Retinal pigment epithelial cell (primary cell): ENCODE data around the gene LAP3.

Experiments
- DNase-seq: peaks from one replicate; pipeline ENCODE4 v3.0.0-alpha.2; 2010; ENCODE audit warnings: low read depth
- H3K4me3 ChIP-seq: 2 replicates; pipeline ENCODE4 v1.5.1; 2011; ENCODE audit warnings: mild to moderate bottlenecking, low read length, control low read depth, moderate library complexity
- CTCF ChIP-seq: conservative IDR thresholded peaks from 2 replicates; pipeline ENCODE4 v1.5.1; 2011; ENCODE audit warnings: low read depth, low read length, control low read depth, inconsistent platforms

The LAP3 gene

GRCh38 chr4:17595471-17596005, 18.5 kb downstream of the LAP3 start:
- no peak for TF ChIP-seq CTCF
- no peak overlapping the region for H3K4me3 ChIP-seq
- DNase-seq = no peak

- no peak for DNase-seq
- TF ChIP-seq CTCF = peak; percentile 52
- no peak overlapping the region for H3K4me3 ChIP-seq
These were observed 20.5 kb downstream of the LAP3 start for GRCh38 chr4:17597517-17597916.

DNA sequence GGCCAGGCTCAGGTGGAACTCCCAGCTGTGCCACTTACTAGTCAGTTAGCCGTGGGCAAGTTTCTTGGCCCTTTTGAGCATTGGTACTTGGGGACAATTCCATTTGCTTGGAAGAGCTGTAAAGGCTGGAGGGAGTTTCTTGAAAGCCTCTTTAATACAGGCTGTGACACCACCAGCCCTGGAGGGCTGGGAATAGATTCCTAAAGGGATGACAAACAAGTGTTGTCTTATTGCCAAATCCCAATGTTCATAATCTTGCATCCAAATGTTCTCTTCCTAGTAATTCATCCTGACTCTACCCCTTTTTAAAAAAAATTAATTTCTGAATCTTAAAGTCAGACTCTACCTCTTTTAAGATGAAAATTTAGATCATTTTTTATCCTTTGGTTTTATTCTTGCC, 22.8 kb downstream of the LAP3 start:
- DNase-seq = no peak
- no peak overlapping the region for H3K4me3 ChIP-seq
- TF ChIP-seq CTCF = no peak

DNA sequence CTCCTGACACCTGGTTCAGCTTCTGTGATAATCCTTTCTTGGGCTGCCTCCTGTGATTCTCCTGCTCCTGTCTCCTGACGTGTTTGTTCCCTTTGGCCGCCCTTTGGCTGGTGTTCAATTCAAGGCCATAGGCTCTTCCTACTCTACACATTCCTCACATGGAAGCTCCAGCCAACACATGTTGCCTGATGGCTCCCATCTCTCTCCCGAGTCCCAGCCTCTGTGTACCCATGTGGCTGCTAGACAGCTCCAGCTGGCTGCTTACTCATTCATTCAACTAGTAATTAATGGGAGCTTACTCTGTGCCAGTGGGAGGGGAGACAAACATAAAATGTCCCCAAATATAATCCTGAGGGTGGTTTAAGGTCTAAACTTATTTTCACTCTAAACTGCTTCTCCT, 28.2 kb downstream of the LAP3 start:
- no peak for DNase-seq
- no peak for TF ChIP-seq CTCF
- no peak overlapping the region for H3K4me3 ChIP-seq

DNA sequence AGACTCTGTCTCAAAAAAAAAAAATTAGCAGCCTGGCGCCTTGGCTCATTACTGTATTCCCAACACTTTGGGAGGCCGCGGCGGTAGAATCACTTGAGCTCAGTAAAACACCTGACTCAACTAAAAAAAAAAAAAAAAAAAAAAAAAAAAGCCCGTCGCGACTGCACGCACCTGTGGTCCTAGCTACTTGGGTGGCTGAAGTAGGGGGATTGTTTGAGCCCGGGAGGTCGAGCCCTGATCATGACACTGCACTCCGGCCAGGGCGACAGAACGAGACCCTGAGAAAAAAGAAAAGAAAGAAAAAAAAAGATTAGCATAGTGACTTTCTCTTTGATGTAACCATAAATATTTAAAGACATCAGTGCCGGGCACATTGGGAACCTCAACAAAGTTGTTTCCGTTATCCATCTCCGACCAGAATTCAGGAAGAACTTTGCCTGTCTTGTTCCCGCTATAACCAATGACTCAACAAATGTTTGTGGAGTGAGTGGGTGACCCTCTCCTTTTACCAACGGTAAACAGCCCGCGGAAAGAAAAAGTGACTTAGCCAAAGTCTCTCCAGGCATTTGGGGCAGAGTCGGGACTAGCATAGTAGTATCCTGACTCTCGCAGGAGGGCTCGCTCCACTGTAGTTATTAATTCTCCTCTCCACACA, 36.9 kb downstream of the LAP3 start:
- no peak for TF ChIP-seq CTCF
- peak; percentile 2 for DNase-seq
- H3K4me3 ChIP-seq = peak overlapping the region; percentile 93

DNA sequence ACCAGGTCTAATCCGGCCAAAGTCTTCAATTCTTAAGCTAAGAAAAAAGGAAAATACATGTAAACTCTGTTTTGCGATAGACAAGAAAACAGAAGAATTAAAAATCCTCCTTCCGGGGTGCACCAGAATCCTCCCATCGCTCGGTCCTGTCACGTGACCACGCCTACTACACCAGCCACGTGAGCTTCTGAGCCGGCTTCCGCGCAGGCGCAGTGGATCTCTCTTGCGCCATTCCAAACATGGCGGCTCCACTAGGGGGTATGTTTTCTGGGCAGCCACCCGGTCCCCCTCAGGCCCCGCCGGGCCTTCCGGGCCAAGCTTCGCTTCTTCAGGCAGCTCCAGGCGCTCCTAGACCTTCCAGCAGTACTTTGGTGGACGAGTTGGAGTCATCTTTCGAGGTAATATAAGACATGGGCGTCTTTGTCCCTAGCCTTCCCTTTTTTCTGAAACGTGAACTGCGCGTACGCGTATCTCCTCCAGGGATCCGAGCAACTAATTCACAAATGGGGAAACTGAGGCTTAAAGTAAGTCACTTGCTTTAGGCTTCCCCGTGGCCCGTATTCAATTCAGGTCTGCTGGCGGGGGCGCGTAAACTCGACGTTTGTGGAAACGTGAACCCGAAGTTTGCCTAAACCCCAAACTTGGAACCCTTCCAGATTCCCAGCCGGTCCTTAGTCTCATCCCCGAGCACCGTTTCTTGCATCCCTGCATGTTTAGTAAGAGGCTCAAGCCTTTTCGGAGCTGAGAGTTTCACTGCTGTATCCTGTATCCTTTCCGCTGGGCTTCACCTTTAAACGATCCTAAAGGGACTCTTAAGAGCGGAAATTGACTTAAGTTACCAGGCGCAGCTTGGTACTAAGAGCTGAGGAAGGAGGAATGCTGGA, 37.7 kb downstream of the LAP3 start, which contains the start of gene MED28:
MED28 (plus strand) TSS at position 226 of the 884 bp plus-strand sequence; CDS start at position 240, 14 bp downstream.
- no peak for TF ChIP-seq CTCF
- DNase-seq = peak; percentile 76
- H3K4me3 ChIP-seq = peak within 1 kb of the TSS; percentile 93
